ENCODE measurements around the gene CTXND1.
A peak's percentile ranks its signal among the peaks of the same experiment; 100 is the strongest.
"Not testable (repeated sequence)": the region's sequence is repeated elsewhere in the genome, so short reads cannot be mapped to it uniquely, and the experiment has no call there.

Gene CTXND1

GRCh38 chr15:80156176-80156720 lies 95.8 kb downstream of the CTXND1 start:
- DNase-seq, result no peak

GRCh38 chr15:80155378-80156175 lies 96.4 kb downstream of the CTXND1 start:
- not testable (repeated sequence) for DNase-seq

- no peak for DNase-seq
These were observed 97.0 kb downstream of the CTXND1 start for GRCh38 chr15:80155001-80155377.

GRCh38 chr15:80154336-80154735 lies 97.7 kb downstream of the CTXND1 start:
- DNase-seq, result no peak

GRCh38 chr15:80153900-80154299 lies 98.1 kb downstream of the CTXND1 start:
- no peak for DNase-seq

GRCh38 chr15:80152896-80153876 lies 98.8 kb downstream of the CTXND1 start, which contains the start of gene FAH:
Gene FAH (plus strand): TSS chr15:80152999. CDS start chr15:80153055, 56 bp downstream.
- DNase-seq, result peak; percentile 57

- peak; percentile 95 for DNase-seq
These were observed 99.7 kb downstream of the CTXND1 start for GRCh38 chr15:80152180-80152895.

- DNase-seq, result no peak
These were observed 100.4 kb downstream of the CTXND1 start for GRCh38 chr15:80151576-80151975.

- no peak for DNase-seq
These were observed 100.9 kb downstream of the CTXND1 start for GRCh38 chr15:80151148-80151547.

Data from CD4-positive, alpha-beta T cell treated with Interleukin-17A for 1 hour (primary cell).